Gastroesophageal sphincter (tissue), 3 donors: Measurements from ENCODE around the gene FOXB2.

ENCODE experiments used
- CTCF ChIP-seq, 4 experiments: fragments of 200-600 bp in 2 of 4; fragments of 450-650 bp in 2 of 4; sonication (generic) in 1 of 4; IDR thresholded peaks; one replicate each; pipeline ENCODE4 v1.5.1; 2017 to 2019; ENCODE audit warnings: antibody characterized with exemption in 4 of 4, mild to moderate bottlenecking in 2 of 4, moderate library complexity in 2 of 4
- EP300 ChIP-seq: sonication (generic); formaldehyde crosslinking; IDR thresholded peaks from one replicate; pipeline ENCODE4 v1.6.1; 2017; ENCODE audit warnings: antibody characterized with exemption, mild to moderate bottlenecking
- POLR2A ChIP-seq, 2 donors: fragments of 450-650 bp; IDR thresholded peaks; one replicate each; pipeline ENCODE4 v1.6.1; 2017; ENCODE audit warnings: antibody characterized with exemption in 2 of 2, mild to moderate bottlenecking in 2 of 2, moderate library complexity in 1 of 2
- POLR2AphosphoS5 ChIP-seq: sonication (generic); formaldehyde crosslinking; IDR thresholded peaks from one replicate; pipeline ENCODE4 v1.6.1; 2017; ENCODE audit warnings: antibody characterized with exemption

- no peak for TF ChIP-seq CTCF (IDR thresholded peaks at IDR 0.05)
- no peak for TF ChIP-seq EP300
- no peak for TF ChIP-seq POLR2AphosphoS5
- no peak for TF ChIP-seq POLR2A (IDR thresholded peaks at IDR 0.05)
Observed at GRCh38 chr9:77017505-77017894, 2.0 kb upstream of the FOXB2 start.
